HEK293 (cell line): ENCODE results near the gene DSEL.

Experiments used
- CTCF ChIA-PET: fragments of 350-600 bp; formaldehyde crosslinking; extraction: SDS; loops from one replicate; lab custom pipeline; 2021; ENCODE audit warnings: antibody characterized with exemption; lab: Yijun Ruan, JAX
- POLR2A ChIA-PET: fragments of 300-600 bp; formaldehyde crosslinking; extraction: SDS; loops from one replicate; lab custom pipeline; 2020; ENCODE audit warnings: antibody characterized with exemption, inconsistent platforms; lab: Yijun Ruan, JAX
- H3K27ac ChIP-seq: fragments of 200-500 bp; sonication (Bioruptor generic); 2 replicates; pipeline ENCODE4 v1.5.1; 2014; ENCODE audit warnings: low read depth, low read length, control low read depth, inconsistent platforms; ENCODE audit errors: extremely low read depth
- H3K36me3 ChIP-seq, 2 experiments: fragments of 200-500 bp in 1 of 2; sonication (Bioruptor generic) in 1 of 2; 1 replicate in 1 of 2; 2 replicates in 1 of 2; pipeline ENCODE4 v1.5.1; 2014 to 2017; ENCODE audit warnings: inconsistent platforms in 2 of 2, low read length in 2 of 2; ENCODE audit not compliant: control insufficient read depth in 2 of 2, insufficient read depth in 1 of 2
- H3K4me1 ChIP-seq: fragments of 200-500 bp; sonication (Bioruptor generic); 2 replicates; pipeline ENCODE4 v1.5.1; 2014; ENCODE audit warnings: mild to moderate bottlenecking, low read length, inconsistent platforms; ENCODE audit not compliant: control insufficient read depth, insufficient read depth
- H3K4me3 ChIP-seq: 2 replicates; pipeline ENCODE4 v1.5.1; 2011; ENCODE audit warnings: low read depth, mild to moderate bottlenecking, control low read depth, low read length, moderate library complexity
- H3K9me3 ChIP-seq: fragments of 200-500 bp; sonication (Bioruptor generic); 2 replicates; pipeline ENCODE4 v1.5.1; 2014; ENCODE audit warnings: low read depth, low read length, inconsistent platforms; ENCODE audit not compliant: control insufficient read depth, insufficient read depth
- ATF2 ChIP-seq: fragments of 450-650 bp; formaldehyde crosslinking; IDR thresholded peaks from 2 replicates; pipeline ENCODE4 v1.5.1; 2016; ENCODE audit warnings: missing biosample characterization, missing genetic modification characterization, low read depth
- GLI2 ChIP-seq: fragments of 450-650 bp; formaldehyde crosslinking; IDR thresholded peaks from 2 replicates; pipeline ENCODE4; 2017; ENCODE audit warnings: missing biosample characterization, missing genetic modification characterization, low read depth, borderline replicate concordance
- KLF1 ChIP-seq: fragments of 450-650 bp; formaldehyde crosslinking; IDR thresholded peaks from 2 replicates; pipeline ENCODE4 v1.5.1; 2016; ENCODE audit warnings: missing biosample characterization, missing genetic modification characterization
- OVOL3 ChIP-seq: fragments of 450-650 bp; formaldehyde crosslinking; IDR thresholded peaks from 2 replicates; pipeline ENCODE4 v1.5.1; 2016; ENCODE audit warnings: missing biosample characterization, missing genetic modification characterization
- PRDM10 ChIP-seq: fragments of 450-650 bp; formaldehyde crosslinking; IDR thresholded peaks from 2 replicates; pipeline ENCODE4 v1.5.1; 2016; ENCODE audit warnings: missing biosample characterization, missing genetic modification characterization
- PRDM4 ChIP-seq: fragments of 450-650 bp; formaldehyde crosslinking; IDR thresholded peaks from 2 replicates; pipeline ENCODE4 v1.5.1; 2017; ENCODE audit warnings: missing biosample characterization, missing genetic modification characterization
- ZBTB20 ChIP-seq: fragments of 450-650 bp; formaldehyde crosslinking; IDR thresholded peaks from 2 replicates; pipeline ENCODE4 v1.5.1; 2016; ENCODE audit warnings: missing biosample characterization, missing genetic modification characterization
- ZEB2 ChIP-seq: fragments of 450-650 bp; formaldehyde crosslinking; IDR thresholded peaks from 2 replicates; pipeline ENCODE4 v1.5.1; 2016; ENCODE audit warnings: missing biosample characterization, missing genetic modification characterization
- ZNF121 ChIP-seq: fragments of 450-650 bp; formaldehyde crosslinking; IDR thresholded peaks from 2 replicates; pipeline ENCODE4 v1.5.1; 2016; ENCODE audit warnings: missing biosample characterization, missing genetic modification characterization
- ZNF473 ChIP-seq: fragments of 450-650 bp; formaldehyde crosslinking; IDR thresholded peaks from 2 replicates; pipeline ENCODE4 v1.5.1; 2017; ENCODE audit warnings: missing biosample characterization, missing genetic modification characterization
- ZNF510 ChIP-seq: fragments of 450-650 bp; formaldehyde crosslinking; IDR thresholded peaks from 2 replicates; pipeline ENCODE4 v1.5.1; 2018; ENCODE audit warnings: mild to moderate bottlenecking, missing genetic modification characterization, missing biosample characterization; ENCODE audit not compliant: insufficient replicate concordance
- ZNF513 ChIP-seq: fragments of 450-650 bp; IDR thresholded peaks from 2 replicates; pipeline ENCODE4 v1.5.1; 2018; ENCODE audit warnings: missing biosample characterization, missing genetic modification characterization
- ZNF530 ChIP-seq: fragments of 450-650 bp; formaldehyde crosslinking; IDR thresholded peaks from 2 replicates; pipeline ENCODE4 v1.5.1; 2016; ENCODE audit warnings: low read depth, missing biosample characterization, missing genetic modification characterization
- ZNF558 ChIP-seq: fragments of 450-650 bp; formaldehyde crosslinking; IDR thresholded peaks from 2 replicates; pipeline ENCODE4 v1.5.1; 2016; ENCODE audit warnings: missing biosample characterization, missing genetic modification characterization
- ZNF610 ChIP-seq: fragments of 450-650 bp; formaldehyde crosslinking; IDR thresholded peaks from 2 replicates; pipeline ENCODE4 v1.5.1; 2016; ENCODE audit warnings: missing biosample characterization, missing genetic modification characterization, borderline replicate concordance
- ZNF658 ChIP-seq: fragments of 450-650 bp; formaldehyde crosslinking; IDR thresholded peaks from 2 replicates; pipeline ENCODE4; 2016; ENCODE audit warnings: missing biosample characterization, missing genetic modification characterization
- ZNF707 ChIP-seq: fragments of 450-650 bp; formaldehyde crosslinking; IDR thresholded peaks from 2 replicates; pipeline ENCODE4 v1.5.1; 2016; ENCODE audit warnings: missing biosample characterization, missing genetic modification characterization
- ZSCAN18 ChIP-seq: fragments of 450-650 bp; formaldehyde crosslinking; IDR thresholded peaks from 2 replicates; pipeline ENCODE4 v1.5.1; 2016; ENCODE audit warnings: missing biosample characterization, missing genetic modification characterization
- ZSCAN23 ChIP-seq: fragments of 450-650 bp; formaldehyde crosslinking; IDR thresholded peaks from 2 replicates; pipeline ENCODE4 v1.5.1; 2016; ENCODE audit warnings: missing biosample characterization, missing genetic modification characterization

DSEL gene

GRCh38 chr18:67483952-67484351 lies 32.6 kb downstream of the DSEL start (continued):
- TF ChIP-seq ZNF513 (tag by site-specific recombination), result no peak

GRCh38 chr18:67483237-67483636 lies 33.3 kb downstream of the DSEL start:
- ChIA-PET POLR2A (no interaction called here), CTCF (no interaction called here)
- no peaks in the 10 kb centered on the region for H3K4me1 ChIP-seq
- H3K36me3 ChIP-seq, result no peaks in the 10 kb centered on the region
- TF ChIP-seq ZNF707 (tag by site-specific recombination) (no peak), OVOL3 (tag by site-specific recombination) (no peak), KLF1 (no peak), ZSCAN23 (tag by site-specific recombination) (no peak), ZNF473 (tag by site-specific recombination) (no peak), ZNF658 (tag by site-specific recombination) (no peak)
- H3K9me3 ChIP-seq, result no peaks in the 10 kb centered on the region
- no peak overlapping the region for H3K27ac ChIP-seq
- no peak overlapping the region for H3K4me3 ChIP-seq

- no peaks in the 10 kb centered on the region for H3K36me3 ChIP-seq
- no peak overlapping the region for H3K4me3 ChIP-seq
- H3K4me1 ChIP-seq, result no peaks in the 10 kb centered on the region
- no peak overlapping the region for H3K27ac ChIP-seq
- no peak for TF ChIP-seq PRDM10 (tag by site-specific recombination)
- TF ChIP-seq GLI2 (tag by site-specific recombination), result no peak
- TF ChIP-seq ZNF510 (tag by site-specific recombination), result no peak
- TF ChIP-seq, all 188 proteins: peak for 0
- ChIA-PET POLR2A (no interaction called here), CTCF (no interaction called here)
- H3K9me3 ChIP-seq, result no peaks in the 10 kb centered on the region
Observed at GRCh38 chr18:67478249-67478648, 38.3 kb downstream of the DSEL start.

- H3K4me3 ChIP-seq, result no peak overlapping the region
- no peaks in the 10 kb centered on the region for H3K4me1 ChIP-seq
- POLR2A ChIA-PET, result no interaction called here
- no peaks in the 10 kb centered on the region for H3K36me3 ChIP-seq
- CTCF ChIA-PET, result no interaction called here
- no peak overlapping the region for H3K27ac ChIP-seq
- H3K9me3 ChIP-seq, result no peaks in the 10 kb centered on the region
- no peak for TF ChIP-seq ZNF530
- no peak for TF ChIP-seq ZEB2 (tag by site-specific recombination)
- TF ChIP-seq ZNF610 (tag by site-specific recombination), result no peak
- no peak for TF ChIP-seq ZSCAN18 (tag by site-specific recombination)
- TF ChIP-seq ATF2 (tag by site-specific recombination), result no peak
- TF ChIP-seq ZNF121 (tag by site-specific recombination), result no peak
- no peak for TF ChIP-seq ZBTB20 (tag by site-specific recombination)
- TF ChIP-seq PRDM4 (tag by site-specific recombination), result no peak
- TF ChIP-seq ZNF558 (tag by site-specific recombination), result no peak
Observed at GRCh38 chr18:67477522-67477921, 39.0 kb downstream of the DSEL start.
